ENCODE data around the gene CBX6. TPM values are rescaled to one million over a fixed set of nuclear protein-coding genes. Genes with fewer than 3 reads are reported as not detected.

CBX6 gene
- total RNA-seq, 1 donor from 2014 or later: 62.7 TPM

- DNase-seq (ENCODE audit: low read depth): no peak
Observed at GRCh38 chr22:38840129-38840528, 31.9 kb downstream of the CBX6 start.

GRCh38 chr22:38839686-38840085 lies 32.3 kb downstream of the CBX6 start:
- no peak for DNase-seq (ENCODE audit: low read depth)

- DNase-seq (ENCODE audit: low read depth): no peak
Observed at GRCh38 chr22:38837414-38837928, 34.5 kb downstream of the CBX6 start.

GRCh38 chr22:38835888-38836301 lies 36.1 kb downstream of the CBX6 start:
- DNase-seq (ENCODE audit: low read depth): peak; percentile 29

- no peak for DNase-seq (ENCODE audit: low read depth)
Observed at GRCh38 chr22:38834991-38835390, 37.0 kb downstream of the CBX6 start.

GRCh38 chr22:38834215-38834953 lies 37.6 kb downstream of the CBX6 start:
- DNase-seq (ENCODE audit: low read depth): no peak

- DNase-seq (ENCODE audit: low read depth): no peak
Observed at GRCh38 chr22:38833061-38833460, 39.0 kb downstream of the CBX6 start.

GRCh38 chr22:38832005-38832978 lies 39.7 kb downstream of the CBX6 start:
- DNase-seq (ENCODE audit: low read depth): no peak

- peak; percentile 89 for DNase-seq (ENCODE audit: low read depth)
Observed at GRCh38 chr22:38831166-38831945, 40.7 kb downstream of the CBX6 start.

- DNase-seq (ENCODE audit: low read depth): no peak
Observed at GRCh38 chr22:38830845-38831108, 41.2 kb downstream of the CBX6 start.

- no peak for DNase-seq (ENCODE audit: low read depth)
Observed at GRCh38 chr22:38830026-38830844, 41.8 kb downstream of the CBX6 start.

GRCh38 chr22:38829485-38829884 lies 42.5 kb downstream of the CBX6 start:
- DNase-seq (ENCODE audit: low read depth): peak; percentile 9

- DNase-seq (ENCODE audit: low read depth): no peak
Observed at GRCh38 chr22:38828616-38829205, 43.3 kb downstream of the CBX6 start.

GRCh38 chr22:38828191-38828590 lies 43.8 kb downstream of the CBX6 start:
- no peak for DNase-seq (ENCODE audit: low read depth)

- no peak for DNase-seq (ENCODE audit: low read depth)
Observed at GRCh38 chr22:38827510-38827909, 44.5 kb downstream of the CBX6 start.

GRCh38 chr22:38826801-38827200 lies 45.2 kb downstream of the CBX6 start:
- DNase-seq (ENCODE audit: low read depth): no peak

GRCh38 chr22:38826386-38826785 lies 45.6 kb downstream of the CBX6 start:
- no peak for DNase-seq (ENCODE audit: low read depth)

- DNase-seq (ENCODE audit: low read depth): peak; percentile 64
Observed at GRCh38 chr22:38824585-38824984, 47.4 kb downstream of the CBX6 start.

- DNase-seq (ENCODE audit: low read depth): no peak
Observed at GRCh38 chr22:38823637-38824036, 48.4 kb downstream of the CBX6 start.

GRCh38 chr22:38823076-38823475 lies 48.9 kb downstream of the CBX6 start:
- DNase-seq (ENCODE audit: low read depth): no peak

- no peak for DNase-seq (ENCODE audit: low read depth)
Observed at GRCh38 chr22:38820020-38820419, 52.0 kb downstream of the CBX6 start.

All from renal cortical epithelial cell (primary cell).